Activated CD4-positive, alpha-beta T cell treated with anti-CD3 and anti-CD28 coated beads for 36 hours (primary cell): ENCODE data around the gene ABCA3. TPM values are rescaled to one million over a fixed set of nuclear protein-coding genes. Genes with fewer than 3 reads are reported as not detected.
"Not testable (repeated sequence)": the region's sequence is repeated elsewhere in the genome, so short reads cannot be mapped to it uniquely, and the experiment has no call there.

Experiments used
- ATAC-seq: fragments of 200-7000 bp; cut with Tn5 transposase; one replicate; pipeline ENCODE4 v1.10.0; 2021; ENCODE audit warnings: mild to moderate bottlenecking, moderate library complexity
- CTCF ChIA-PET: fragments of 350-600 bp; sonication (Branson Sonifier 250); formaldehyde crosslinking; loops from one replicate; lab custom pipeline; 2021; ENCODE audit warnings: antibody characterized with exemption; lab: Charles Lee
- POLR2A ChIA-PET: fragments of 350-600 bp; sonication (Branson Sonifier 250); formaldehyde crosslinking; loops from one replicate; lab custom pipeline; 2021; ENCODE audit warnings: antibody characterized with exemption, inconsistent platforms; lab: Charles Lee
- DNase-seq: peaks from one replicate; pipeline ENCODE4 v3.0.0-alpha.2; 2020
- H3K27ac Mint-ChIP-seq: one replicate; pipeline ENCODE4 v1.8.0; 2021; ENCODE audit warnings: mixed read lengths
- H3K27me3 Mint-ChIP-seq: one replicate; pipeline ENCODE4 v1.8.0; 2021; ENCODE audit warnings: mixed read lengths
- H3K36me3 Mint-ChIP-seq: one replicate; pipeline ENCODE4 v1.8.0; 2021; ENCODE audit warnings: low read depth, mixed read lengths
- H3K4me1 Mint-ChIP-seq: one replicate; pipeline ENCODE4 v1.8.0; 2021; ENCODE audit warnings: mixed read lengths
- H3K4me3 Mint-ChIP-seq: one replicate; pipeline ENCODE4 v1.8.0; 2021; ENCODE audit warnings: mild to moderate bottlenecking, moderate library complexity, mixed read lengths
- H3K9me3 Mint-ChIP-seq: one replicate; pipeline ENCODE4 v1.8.0; 2021; ENCODE audit warnings: low read depth, mixed read lengths
- intact Hi-C, 2 experiments: fragments of 100-400 bp; cut with DNase I in 1 of 2; cut with micrococcal nuclease in 1 of 2; formaldehyde crosslinking; loops; one replicate each; pipeline versions ENCODE4 v1.14.2 to v1.15.1; 2022 to 2024; cut with DNase I, micrococcal nuclease
- total RNA-seq, 2 experiments: library from RNA; stranded (reverse); gene quantifications; one replicate each; pipeline ENCODE4 v1.2.3, GENCODE V29; 2021

Gene ABCA3
- total RNA-seq, 2 experiments from 2014 or later = 6.0 to 7.2 TPM

GRCh38 chr16:2251296-2252111, 89.0 kb downstream of the ABCA3 start, which contains the start of gene ECI1:
ECI1 (minus strand) TSS chr16:2251587; CDS start chr16:2251566, 21 bp downstream.
- Mint-ChIP-seq H3K27ac (peak within 1 kb of the TSS; percentile 90), H3K4me1 (peaks cover 5% of the 10 kb centered on the region), H3K27me3 (no peaks in the 10 kb centered on the region), H3K36me3 (peaks cover 48% of the 10 kb centered on the region), H3K4me3 (peak within 1 kb of the TSS; percentile 90), H3K9me3 (no peaks in the 10 kb centered on the region)
- intact Hi-C loops = loop anchor here (1.0 to 5.0 kb wide), 11 partner anchors 12 to 228 kb away; partner anchors contain the start of genes E4F1 (in 2 of the 2), RNPS1 (in 2 of the 2), ABCA3 (in 1 of the 2) and CCNF (in 1 of the 2)
- ChIA-PET CTCF (interaction anchor here (0.7 to 1.5 kb wide), 5 partner anchors 11 to 236 kb away, joined by 3 to 10 read pairs (median 5); no protein-coding TSS in a partner anchor), POLR2A (interaction anchor here (0.5 to 2.4 kb wide), 10 partner anchors 8 to 503 kb away, joined by 3 to 27 read pairs (median 4); partner anchors contain the start of genes PGP and TRAF7)
- peak; percentile 87 for ATAC-seq
- DNase-seq = peak; percentile 92

GRCh38 chr16:2250652-2251295, 89.8 kb downstream of the ABCA3 start:
- Mint-ChIP-seq H3K27me3 (no peaks in the 10 kb centered on the region), H3K27ac (peak overlapping the region; percentile 90), H3K9me3 (no peaks in the 10 kb centered on the region), H3K36me3 (peaks cover 43% of the 10 kb centered on the region), H3K4me1 (peaks cover 5% of the 10 kb centered on the region), H3K4me3 (peak overlapping the region; percentile 90)
- intact Hi-C loops = loop anchor here (1.0 to 5.0 kb wide), 10 partner anchors 13 to 227 kb away; partner anchors contain the start of genes E4F1 (in 2 of the 2), ABCA3 (in 1 of the 2), CCNF (in 1 of the 2) and MLST8 (in 1 of the 2)
- DNase-seq (peak; percentile 69), ATAC-seq (peak; percentile 3)
- ChIA-PET CTCF (interaction anchor here (1.0 to 1.3 kb wide), 2 partner anchors 12 to 29 kb away, joined by 3 to 5 read pairs; no protein-coding TSS in a partner anchor), POLR2A (interaction anchor here (1.5 to 2.4 kb wide), 4 partner anchors 12 to 95 kb away, joined by 4 to 27 read pairs (median 10); partner anchors contain the start of genes PGP and TRAF7)

GRCh38 chr16:2246301-2246885, 94.1 kb downstream of the ABCA3 start:
- ChIA-PET POLR2A (interaction anchor here (1.0 kb wide), 1 partner anchor 13 kb away, joined by 3 read pairs; no protein-coding TSS in a partner anchor), CTCF (interaction anchor here (0.6 to 0.7 kb wide), 2 partner anchors 8 to 198 kb away, joined by 3 read pairs; partner anchors contain the start of gene TSC2)
- ATAC-seq (no peak), DNase-seq (no peak)
- H3K27ac Mint-ChIP-seq = no peak overlapping the region
- peaks cover 19% of the 10 kb centered on the region for H3K36me3 Mint-ChIP-seq
- peaks cover 2% of the 10 kb centered on the region for H3K4me1 Mint-ChIP-seq
- H3K9me3 Mint-ChIP-seq = no peaks in the 10 kb centered on the region
- intact Hi-C loops = no loop called here
- H3K4me3 Mint-ChIP-seq = no peak overlapping the region
- H3K27me3 Mint-ChIP-seq = no peaks in the 10 kb centered on the region

GRCh38 chr16:2244926-2245795, 95.4 kb downstream of the ABCA3 start:
- Mint-ChIP-seq H3K27ac (no peak overlapping the region), H3K36me3 (peaks cover 15% of the 10 kb centered on the region), H3K9me3 (no peaks in the 10 kb centered on the region), H3K27me3 (no peaks in the 10 kb centered on the region), H3K4me1 (no peaks in the 10 kb centered on the region), H3K4me3 (no peak overlapping the region)
- ChIA-PET CTCF (no interaction called here), POLR2A (no interaction called here)
- intact Hi-C loops = no loop called here
- ATAC-seq (no peak), DNase-seq (no peak)

- no peak for DNase-seq
- peaks cover 15% of the 10 kb centered on the region for H3K36me3 Mint-ChIP-seq
- no peaks in the 10 kb centered on the region for H3K27me3 Mint-ChIP-seq
- no peaks in the 10 kb centered on the region for H3K9me3 Mint-ChIP-seq
- H3K4me3 Mint-ChIP-seq = no peak overlapping the region
- H3K27ac Mint-ChIP-seq = no peak overlapping the region
- no peaks in the 10 kb centered on the region for H3K4me1 Mint-ChIP-seq
- intact Hi-C loops = no loop called here
- no peak for ATAC-seq
- ChIA-PET CTCF (no interaction called here), POLR2A (no interaction called here)
These were observed 96.2 kb downstream of the ABCA3 start for GRCh38 chr16:2244301-2244700.

- intact Hi-C loops = no loop called here
- CTCF ChIA-PET = interaction anchor here (1.0 kb wide), 1 partner anchor 49 kb away, joined by 3 read pairs; no protein-coding TSS in a partner anchor
- no peaks in the 10 kb centered on the region for H3K27me3 Mint-ChIP-seq
- no peak overlapping the region for H3K4me3 Mint-ChIP-seq
- ATAC-seq = no peak
- H3K36me3 Mint-ChIP-seq = peaks cover 15% of the 10 kb centered on the region
- H3K27ac Mint-ChIP-seq = no peak overlapping the region
- POLR2A ChIA-PET = no interaction called here
- no peak for DNase-seq
- H3K4me1 Mint-ChIP-seq = no peaks in the 10 kb centered on the region
- H3K9me3 Mint-ChIP-seq = no peaks in the 10 kb centered on the region
These were observed 96.7 kb downstream of the ABCA3 start for GRCh38 chr16:2243781-2244180.

- CTCF ChIA-PET = interaction anchor here (1.0 kb wide), 1 partner anchor 49 kb away, joined by 3 read pairs; no protein-coding TSS in a partner anchor
- H3K36me3 Mint-ChIP-seq = peaks cover 10% of the 10 kb centered on the region
- intact Hi-C loops = no loop called here
- H3K4me3 Mint-ChIP-seq = no peak overlapping the region
- POLR2A ChIA-PET = interaction anchor here (0.6 kb wide), 1 partner anchor 21 kb away, joined by 3 read pairs; no protein-coding TSS in a partner anchor
- H3K27ac Mint-ChIP-seq = no peak overlapping the region
- no peaks in the 10 kb centered on the region for H3K4me1 Mint-ChIP-seq
- ATAC-seq (no peak), DNase-seq (no peak)
- H3K27me3 Mint-ChIP-seq = no peaks in the 10 kb centered on the region
- no peaks in the 10 kb centered on the region for H3K9me3 Mint-ChIP-seq
These were observed 97.4 kb downstream of the ABCA3 start for GRCh38 chr16:2243031-2243528.

- ATAC-seq (no peak), DNase-seq (no peak)
- H3K4me3 Mint-ChIP-seq = no peak overlapping the region
- intact Hi-C loops = no loop called here
- H3K27me3 Mint-ChIP-seq = no peaks in the 10 kb centered on the region
- H3K9me3 Mint-ChIP-seq = no peaks in the 10 kb centered on the region
- ChIA-PET POLR2A (interaction anchor here (0.6 to 1.0 kb wide), 2 partner anchors 9 to 20 kb away, joined by 3 read pairs; no protein-coding TSS in a partner anchor), CTCF (interaction anchor here (1.0 kb wide), 1 partner anchor 48 kb away, joined by 3 read pairs; no protein-coding TSS in a partner anchor)
- H3K27ac Mint-ChIP-seq = no peak overlapping the region
- no peaks in the 10 kb centered on the region for H3K4me1 Mint-ChIP-seq
- peaks cover 8% of the 10 kb centered on the region for H3K36me3 Mint-ChIP-seq
These were observed 97.9 kb downstream of the ABCA3 start for GRCh38 chr16:2242598-2242997.

- H3K36me3 Mint-ChIP-seq, H3K9me3 Mint-ChIP-seq, H3K27me3 Mint-ChIP-seq, H3K4me1 Mint-ChIP-seq, CTCF ChIA-PET, DNase-seq, H3K4me3 Mint-ChIP-seq, ATAC-seq, intact Hi-C loops, POLR2A ChIA-PET, H3K27ac Mint-ChIP-seq: not testable (repeated sequence)
These were observed 100.2 kb downstream of the ABCA3 start for GRCh38 chr16:2240331-2240730.
